ENCODE measurements around the gene DOC2B. TPM values are rescaled to one million over a fixed set of nuclear protein-coding genes. Genes with fewer than 3 reads are reported as not detected.

DOC2B gene
- polyA plus RNA-seq, 2 donors, result 2.0 to 14.5 TPM

GRCh38 chr17:180381-181244 lies 837 bp downstream of the DOC2B start:
- H3K9me3 ChIP-seq (ENCODE audit: control insufficient read depth in 2 of 2, insufficient read depth in 1 of 2, low read depth in 1 of 2, low read length in 1 of 2), result no peaks in the 10 kb centered on the region
- H3K27ac ChIP-seq (ENCODE audit: low read depth in 2 of 2, low read length in 1 of 2), result peak overlapping the region; percentile 24 to 44
- peak overlapping the region; percentile 58 to 63 for H3K4me3 ChIP-seq (ENCODE audit: low read depth in 1 of 2, low read length in 2 of 2)
- H3K36me3 ChIP-seq (ENCODE audit: control insufficient read depth in 2 of 2, insufficient read depth in 2 of 2, low read length in 1 of 2), result no peaks in the 10 kb centered on the region
- 3% methylated on average over 89 to 112 of the region's 112 CpGs for WGBS, 2 donors
- H3K4me1 ChIP-seq (ENCODE audit: control insufficient read depth in 2 of 2, insufficient read depth in 2 of 2, low read length in 1 of 2), result peaks cover 3 to 25% of the 10 kb centered on the region in 2 donors
- H3K27me3 ChIP-seq (ENCODE audit: control insufficient read depth in 1 of 2, insufficient read depth in 2 of 2, low read length in 2 of 2), result peaks cover 0 to 3% of the 10 kb centered on the region in 2 donors

- H3K9me3 ChIP-seq (ENCODE audit: control insufficient read depth in 2 of 2, insufficient read depth in 1 of 2, low read depth in 1 of 2, low read length in 1 of 2), result no peaks in the 10 kb centered on the region
- H3K36me3 ChIP-seq (ENCODE audit: control insufficient read depth in 2 of 2, insufficient read depth in 2 of 2, low read length in 1 of 2), result no peaks in the 10 kb centered on the region
- H3K4me3 ChIP-seq (ENCODE audit: low read depth in 1 of 2, low read length in 2 of 2), result peak overlapping the region; percentile 58 to 63
- WGBS, 2 donors, result 20 to 23% methylated on average over 30 to 32 of the region's 32 CpGs
- peaks cover 3 to 22% of the 10 kb centered on the region in 2 donors for H3K4me1 ChIP-seq (ENCODE audit: control insufficient read depth in 2 of 2, insufficient read depth in 2 of 2, low read length in 1 of 2)
- H3K27ac ChIP-seq (ENCODE audit: low read depth in 2 of 2, low read length in 1 of 2), result peak overlapping the region in 1 of 2 donors; percentile 1
- peaks cover 0 to 3% of the 10 kb centered on the region in 2 donors for H3K27me3 ChIP-seq (ENCODE audit: control insufficient read depth in 1 of 2, insufficient read depth in 2 of 2, low read length in 2 of 2)
Measured at GRCh38 chr17:179781-180380, 1.6 kb downstream of the DOC2B start.

- Histone ChIP-seq H3K27me3 (ENCODE audit: control insufficient read depth in 1 of 2, insufficient read depth in 2 of 2, low read length in 2 of 2) (peaks cover 0 to 3% of the 10 kb centered on the region in 2 donors), H3K36me3 (ENCODE audit: control insufficient read depth in 2 of 2, insufficient read depth in 2 of 2, low read length in 1 of 2) (no peaks in the 10 kb centered on the region), H3K4me1 (ENCODE audit: control insufficient read depth in 2 of 2, insufficient read depth in 2 of 2, low read length in 1 of 2) (peaks cover 3 to 17% of the 10 kb centered on the region in 2 donors), H3K9me3 (ENCODE audit: control insufficient read depth in 2 of 2, insufficient read depth in 1 of 2, low read depth in 1 of 2, low read length in 1 of 2) (no peaks in the 10 kb centered on the region), H3K27ac (ENCODE audit: low read depth in 2 of 2, low read length in 1 of 2) (no peak overlapping the region), H3K4me3 (ENCODE audit: low read depth in 1 of 2, low read length in 2 of 2) (peak overlapping the region in 1 of 2 donors; percentile 63)
- WGBS, 2 donors, result 28 to 33% methylated on average over 5 of the region's 5 CpGs
Measured at GRCh38 chr17:179066-179432, 2.4 kb downstream of the DOC2B start.

GRCh38 chr17:178292-179065 lies 3.0 kb downstream of the DOC2B start:
- Histone ChIP-seq H3K27me3 (ENCODE audit: control insufficient read depth in 1 of 2, insufficient read depth in 2 of 2, low read length in 2 of 2) (peaks cover 0 to 3% of the 10 kb centered on the region in 2 donors), H3K27ac (ENCODE audit: low read depth in 2 of 2, low read length in 1 of 2) (no peak overlapping the region), H3K4me1 (ENCODE audit: control insufficient read depth in 2 of 2, insufficient read depth in 2 of 2, low read length in 1 of 2) (peaks cover 3 to 17% of the 10 kb centered on the region in 2 donors), H3K9me3 (ENCODE audit: control insufficient read depth in 2 of 2, insufficient read depth in 1 of 2, low read depth in 1 of 2, low read length in 1 of 2) (no peaks in the 10 kb centered on the region), H3K36me3 (ENCODE audit: control insufficient read depth in 2 of 2, insufficient read depth in 2 of 2, low read length in 1 of 2) (no peaks in the 10 kb centered on the region), H3K4me3 (ENCODE audit: low read depth in 1 of 2, low read length in 2 of 2) (no peak overlapping the region)
- 67 to 74% methylated on average over 12 of the region's 12 CpGs for WGBS, 2 donors

GRCh38 chr17:177762-178161 lies 3.7 kb downstream of the DOC2B start:
- Histone ChIP-seq H3K27me3 (ENCODE audit: control insufficient read depth in 1 of 2, insufficient read depth in 2 of 2, low read length in 2 of 2) (peaks cover 0 to 3% of the 10 kb centered on the region in 2 donors), H3K36me3 (ENCODE audit: control insufficient read depth in 2 of 2, insufficient read depth in 2 of 2, low read length in 1 of 2) (no peaks in the 10 kb centered on the region)
- WGBS, 2 donors, result 86 to 88% methylated on average over 6 of the region's 6 CpGs

GRCh38 chr17:177155-177554 lies 4.3 kb downstream of the DOC2B start:
- H3K4me1 ChIP-seq (ENCODE audit: control insufficient read depth in 2 of 2, insufficient read depth in 2 of 2, low read length in 1 of 2), result peaks cover 3 to 10% of the 10 kb centered on the region in 2 donors
- no peak overlapping the region for H3K27ac ChIP-seq (ENCODE audit: low read depth in 2 of 2, low read length in 1 of 2)
- H3K4me3 ChIP-seq (ENCODE audit: low read depth in 1 of 2, low read length in 2 of 2), result no peak overlapping the region
- H3K27me3 ChIP-seq (ENCODE audit: control insufficient read depth in 1 of 2, insufficient read depth in 2 of 2, low read length in 2 of 2), result peaks cover 0 to 3% of the 10 kb centered on the region in 2 donors
- H3K9me3 ChIP-seq (ENCODE audit: control insufficient read depth in 2 of 2, insufficient read depth in 1 of 2, low read depth in 1 of 2, low read length in 1 of 2), result no peaks in the 10 kb centered on the region
- 79 to 82% methylated on average over 3 of the region's 3 CpGs for WGBS, 2 donors
- H3K36me3 ChIP-seq (ENCODE audit: control insufficient read depth in 2 of 2, insufficient read depth in 2 of 2, low read length in 1 of 2), result no peaks in the 10 kb centered on the region

More at GRCh38 chr17:177762-178161, 3.7 kb downstream of the DOC2B start:
- Histone ChIP-seq H3K4me1 (ENCODE audit: control insufficient read depth in 2 of 2, insufficient read depth in 2 of 2, low read length in 1 of 2) (peaks cover 3 to 12% of the 10 kb centered on the region in 2 donors), H3K4me3 (ENCODE audit: low read depth in 1 of 2, low read length in 2 of 2) (no peak overlapping the region), H3K9me3 (ENCODE audit: control insufficient read depth in 2 of 2, insufficient read depth in 1 of 2, low read depth in 1 of 2, low read length in 1 of 2) (no peaks in the 10 kb centered on the region), H3K27ac (ENCODE audit: low read depth in 2 of 2, low read length in 1 of 2) (no peak overlapping the region)

- Histone ChIP-seq H3K36me3 (ENCODE audit: control insufficient read depth in 2 of 2, insufficient read depth in 2 of 2, low read length in 1 of 2) (peaks cover 0 to 3% of the 10 kb centered on the region in 2 donors), H3K27ac (ENCODE audit: low read depth in 2 of 2, low read length in 1 of 2) (no peak overlapping the region), H3K9me3 (ENCODE audit: control insufficient read depth in 2 of 2, insufficient read depth in 1 of 2, low read depth in 1 of 2, low read length in 1 of 2) (no peaks in the 10 kb centered on the region), H3K27me3 (ENCODE audit: control insufficient read depth in 1 of 2, insufficient read depth in 2 of 2, low read length in 2 of 2) (no peaks in the 10 kb centered on the region), H3K4me1 (ENCODE audit: control insufficient read depth in 2 of 2, insufficient read depth in 2 of 2, low read length in 1 of 2) (no peaks in the 10 kb centered on the region), H3K4me3 (ENCODE audit: low read depth in 1 of 2, low read length in 2 of 2) (no peak overlapping the region)
- 85 to 87% methylated on average over 10 of the region's 10 CpGs for WGBS, 2 donors
Measured at GRCh38 chr17:173166-173911, 8.1 kb downstream of the DOC2B start.

GRCh38 chr17:172401-172800 lies 9.0 kb downstream of the DOC2B start:
- Histone ChIP-seq H3K9me3 (ENCODE audit: control insufficient read depth in 2 of 2, insufficient read depth in 1 of 2, low read depth in 1 of 2, low read length in 1 of 2) (no peaks in the 10 kb centered on the region), H3K4me3 (ENCODE audit: low read depth in 1 of 2, low read length in 2 of 2) (no peak overlapping the region), H3K4me1 (ENCODE audit: control insufficient read depth in 2 of 2, insufficient read depth in 2 of 2, low read length in 1 of 2) (no peaks in the 10 kb centered on the region), H3K27ac (ENCODE audit: low read depth in 2 of 2, low read length in 1 of 2) (no peak overlapping the region), H3K27me3 (ENCODE audit: control insufficient read depth in 1 of 2, insufficient read depth in 2 of 2, low read length in 2 of 2) (no peaks in the 10 kb centered on the region), H3K36me3 (ENCODE audit: control insufficient read depth in 2 of 2, insufficient read depth in 2 of 2, low read length in 1 of 2) (peaks cover 0 to 3% of the 10 kb centered on the region in 2 donors)
- whole genome bisulfite sequencing, 2 donors, result 82 to 87% methylated on average over 11 of the region's 11 CpGs

- 92 to 95% methylated on average over 12 of the region's 13 CpGs for WGBS, 2 donors
Measured at GRCh38 chr17:171871-172270, 9.6 kb downstream of the DOC2B start.

More at GRCh38 chr17:171871-172270, 9.6 kb downstream of the DOC2B start:
- no peak overlapping the region for H3K27ac ChIP-seq (ENCODE audit: low read depth in 2 of 2, low read length in 1 of 2)
- H3K36me3 ChIP-seq (ENCODE audit: control insufficient read depth in 2 of 2, insufficient read depth in 2 of 2, low read length in 1 of 2), result peaks cover 0 to 3% of the 10 kb centered on the region in 2 donors
- no peaks in the 10 kb centered on the region for H3K27me3 ChIP-seq (ENCODE audit: control insufficient read depth in 1 of 2, insufficient read depth in 2 of 2, low read length in 2 of 2)
- no peaks in the 10 kb centered on the region for H3K9me3 ChIP-seq (ENCODE audit: control insufficient read depth in 2 of 2, insufficient read depth in 1 of 2, low read depth in 1 of 2, low read length in 1 of 2)
- no peaks in the 10 kb centered on the region for H3K4me1 ChIP-seq (ENCODE audit: control insufficient read depth in 2 of 2, insufficient read depth in 2 of 2, low read length in 1 of 2)
- H3K4me3 ChIP-seq (ENCODE audit: low read depth in 1 of 2, low read length in 2 of 2), result no peak overlapping the region
